ENCODE data around the gene AHCYL1.

Gene AHCYL1

GRCh38 chr1:110057963-110058518 lies 73.5 kb downstream of the AHCYL1 start:
- Histone ChIP-seq H3K27me3 (ENCODE audit: control insufficient read depth, insufficient read depth, low read length, poor library complexity, severe bottlenecking) (no peaks in the 10 kb centered on the region), H3K4me3 (ENCODE audit: insufficient read depth, low read depth, low read length) (no peak overlapping the region), H3K36me3 (ENCODE audit: control insufficient read depth, insufficient read depth, low read length) (peaks cover 43% of the 10 kb centered on the region), H3K27ac (ENCODE audit: insufficient read depth, low read depth, low read length, poor library complexity, severe bottlenecking) (no peak overlapping the region), H3K9me3 (ENCODE audit: control insufficient read depth, low read length) (no peaks in the 10 kb centered on the region), H3K4me1 (ENCODE audit: control insufficient read depth, insufficient read depth, low read length) (peaks cover under 1% of the 10 kb centered on the region)
- WGBS, 2 experiments: 83 to 91% methylated on average over 7 of the region's 7 CpGs

GRCh38 chr1:110058591-110058990 lies 74.0 kb downstream of the AHCYL1 start:
- no peaks in the 10 kb centered on the region for H3K9me3 ChIP-seq (ENCODE audit: control insufficient read depth, low read length)
- WGBS, 2 experiments: 94 to 100% methylated on average over 1 of the region's 1 CpG
- peaks cover 4% of the 10 kb centered on the region for H3K4me1 ChIP-seq (ENCODE audit: control insufficient read depth, insufficient read depth, low read length)
- H3K4me3 ChIP-seq (ENCODE audit: insufficient read depth, low read depth, low read length): no peak overlapping the region
- no peak overlapping the region for H3K27ac ChIP-seq (ENCODE audit: insufficient read depth, low read depth, low read length, poor library complexity, severe bottlenecking)
- no peaks in the 10 kb centered on the region for H3K27me3 ChIP-seq (ENCODE audit: control insufficient read depth, insufficient read depth, low read length, poor library complexity, severe bottlenecking)
- H3K36me3 ChIP-seq (ENCODE audit: control insufficient read depth, insufficient read depth, low read length): peaks cover 38% of the 10 kb centered on the region

- Histone ChIP-seq H3K27me3 (ENCODE audit: control insufficient read depth, insufficient read depth, low read length, poor library complexity, severe bottlenecking) (no peaks in the 10 kb centered on the region), H3K27ac (ENCODE audit: insufficient read depth, low read depth, low read length, poor library complexity, severe bottlenecking) (no peak overlapping the region), H3K4me1 (ENCODE audit: control insufficient read depth, insufficient read depth, low read length) (peaks cover 4% of the 10 kb centered on the region), H3K36me3 (ENCODE audit: control insufficient read depth, insufficient read depth, low read length) (peaks cover 31% of the 10 kb centered on the region), H3K4me3 (ENCODE audit: insufficient read depth, low read depth, low read length) (no peak overlapping the region), H3K9me3 (ENCODE audit: control insufficient read depth, low read length) (no peaks in the 10 kb centered on the region)
- 84 to 85% methylated on average over 6 of the region's 6 CpGs for WGBS, 2 experiments
Measured at GRCh38 chr1:110059133-110059863, 74.7 kb downstream of the AHCYL1 start.

GRCh38 chr1:110060034-110060661 lies 75.6 kb downstream of the AHCYL1 start:
- no peak overlapping the region for H3K27ac ChIP-seq (ENCODE audit: insufficient read depth, low read depth, low read length, poor library complexity, severe bottlenecking)
- no peaks in the 10 kb centered on the region for H3K9me3 ChIP-seq (ENCODE audit: control insufficient read depth, low read length)
- WGBS, 2 experiments: 89 to 90% methylated on average over 9 of the region's 9 CpGs
- H3K4me1 ChIP-seq (ENCODE audit: control insufficient read depth, insufficient read depth, low read length): peaks cover 4% of the 10 kb centered on the region
- peaks cover 25% of the 10 kb centered on the region for H3K36me3 ChIP-seq (ENCODE audit: control insufficient read depth, insufficient read depth, low read length)
- no peak overlapping the region for H3K4me3 ChIP-seq (ENCODE audit: insufficient read depth, low read depth, low read length)
- no peaks in the 10 kb centered on the region for H3K27me3 ChIP-seq (ENCODE audit: control insufficient read depth, insufficient read depth, low read length, poor library complexity, severe bottlenecking)

GRCh38 chr1:110060662-110061060 lies 76.1 kb downstream of the AHCYL1 start:
- H3K4me3 ChIP-seq (ENCODE audit: insufficient read depth, low read depth, low read length): no peak overlapping the region
- H3K27ac ChIP-seq (ENCODE audit: insufficient read depth, low read depth, low read length, poor library complexity, severe bottlenecking): no peak overlapping the region
- 95 to 96% methylated on average over 7 of the region's 7 CpGs for WGBS, 2 experiments
- H3K27me3 ChIP-seq (ENCODE audit: control insufficient read depth, insufficient read depth, low read length, poor library complexity, severe bottlenecking): peaks cover 5% of the 10 kb centered on the region
- H3K36me3 ChIP-seq (ENCODE audit: control insufficient read depth, insufficient read depth, low read length): peaks cover 20% of the 10 kb centered on the region
- no peaks in the 10 kb centered on the region for H3K9me3 ChIP-seq (ENCODE audit: control insufficient read depth, low read length)
- peaks cover 4% of the 10 kb centered on the region for H3K4me1 ChIP-seq (ENCODE audit: control insufficient read depth, insufficient read depth, low read length)

GRCh38 chr1:110061341-110061740 lies 76.8 kb downstream of the AHCYL1 start:
- Histone ChIP-seq H3K27me3 (ENCODE audit: control insufficient read depth, insufficient read depth, low read length, poor library complexity, severe bottlenecking) (peaks cover 11% of the 10 kb centered on the region), H3K36me3 (ENCODE audit: control insufficient read depth, insufficient read depth, low read length) (peaks cover 13% of the 10 kb centered on the region), H3K27ac (ENCODE audit: insufficient read depth, low read depth, low read length, poor library complexity, severe bottlenecking) (no peak overlapping the region), H3K9me3 (ENCODE audit: control insufficient read depth, low read length) (no peaks in the 10 kb centered on the region), H3K4me1 (ENCODE audit: control insufficient read depth, insufficient read depth, low read length) (peaks cover 4% of the 10 kb centered on the region), H3K4me3 (ENCODE audit: insufficient read depth, low read depth, low read length) (no peak overlapping the region)
- 96% methylated on average over 10 of the region's 10 CpGs for WGBS, 2 experiments

- H3K36me3 ChIP-seq (ENCODE audit: control insufficient read depth, insufficient read depth, low read length): peaks cover 1% of the 10 kb centered on the region
- no peaks in the 10 kb centered on the region for H3K9me3 ChIP-seq (ENCODE audit: control insufficient read depth, low read length)
- 77 to 86% methylated on average over 2 of the region's 2 CpGs for WGBS, 2 experiments
- no peak overlapping the region for H3K4me3 ChIP-seq (ENCODE audit: insufficient read depth, low read depth, low read length)
- peaks cover 24% of the 10 kb centered on the region for H3K27me3 ChIP-seq (ENCODE audit: control insufficient read depth, insufficient read depth, low read length, poor library complexity, severe bottlenecking)
- H3K27ac ChIP-seq (ENCODE audit: insufficient read depth, low read depth, low read length, poor library complexity, severe bottlenecking): no peak overlapping the region
- H3K4me1 ChIP-seq (ENCODE audit: control insufficient read depth, insufficient read depth, low read length): peaks cover 7% of the 10 kb centered on the region
Measured at GRCh38 chr1:110062612-110063011, 78.0 kb downstream of the AHCYL1 start.

GRCh38 chr1:110063781-110064180 lies 79.2 kb downstream of the AHCYL1 start:
- Histone ChIP-seq H3K9me3 (ENCODE audit: control insufficient read depth, low read length) (no peaks in the 10 kb centered on the region), H3K36me3 (ENCODE audit: control insufficient read depth, insufficient read depth, low read length) (no peaks in the 10 kb centered on the region), H3K4me3 (ENCODE audit: insufficient read depth, low read depth, low read length) (no peak overlapping the region), H3K27ac (ENCODE audit: insufficient read depth, low read depth, low read length, poor library complexity, severe bottlenecking) (no peak overlapping the region), H3K4me1 (ENCODE audit: control insufficient read depth, insufficient read depth, low read length) (peaks cover 12% of the 10 kb centered on the region), H3K27me3 (ENCODE audit: control insufficient read depth, insufficient read depth, low read length, poor library complexity, severe bottlenecking) (peaks cover 35% of the 10 kb centered on the region)
- 39 to 46% methylated on average over 4 of the region's 4 CpGs for WGBS, 2 experiments

GRCh38 chr1:110064576-110065337 lies 80.2 kb downstream of the AHCYL1 start:
- whole genome bisulfite sequencing, 2 experiments: 88% methylated on average over 18 of the region's 18 CpGs
- Histone ChIP-seq H3K4me3 (ENCODE audit: insufficient read depth, low read depth, low read length) (no peak overlapping the region), H3K9me3 (ENCODE audit: control insufficient read depth, low read length) (no peaks in the 10 kb centered on the region), H3K27me3 (ENCODE audit: control insufficient read depth, insufficient read depth, low read length, poor library complexity, severe bottlenecking) (peaks cover 45% of the 10 kb centered on the region), H3K36me3 (ENCODE audit: control insufficient read depth, insufficient read depth, low read length) (no peaks in the 10 kb centered on the region), H3K27ac (ENCODE audit: insufficient read depth, low read depth, low read length, poor library complexity, severe bottlenecking) (no peak overlapping the region), H3K4me1 (ENCODE audit: control insufficient read depth, insufficient read depth, low read length) (peaks cover 13% of the 10 kb centered on the region)

- Histone ChIP-seq H3K36me3 (ENCODE audit: control insufficient read depth, insufficient read depth, low read length) (no peaks in the 10 kb centered on the region), H3K27ac (ENCODE audit: insufficient read depth, low read depth, low read length, poor library complexity, severe bottlenecking) (no peak overlapping the region), H3K4me1 (ENCODE audit: control insufficient read depth, insufficient read depth, low read length) (peaks cover 17% of the 10 kb centered on the region), H3K27me3 (ENCODE audit: control insufficient read depth, insufficient read depth, low read length, poor library complexity, severe bottlenecking) (peaks cover 56% of the 10 kb centered on the region), H3K9me3 (ENCODE audit: control insufficient read depth, low read length) (no peaks in the 10 kb centered on the region), H3K4me3 (ENCODE audit: insufficient read depth, low read depth, low read length) (no peak overlapping the region)
- 90 to 93% methylated on average over 5 of the region's 5 CpGs for WGBS, 2 experiments
Measured at GRCh38 chr1:110065841-110066240, 81.3 kb downstream of the AHCYL1 start.

Measured in ectodermal cell (in vitro differentiated cells).